GM18519 (cell line): ENCODE data around the gene MAML1.
"Not testable (repeated sequence)": the region's sequence is repeated elsewhere in the genome, so short reads cannot be mapped to it uniquely, and the experiment has no call there.

ENCODE experiments used
- ATAC-seq: cut with Tn5 transposase; IDR thresholded peaks from one replicate; pipeline ENCODE4 v1.9.1; 2021; ENCODE audit warnings: mild to moderate bottlenecking, moderate library complexity; ENCODE audit not compliant: unreplicated experiment, low FRiP score

MAML1 gene

DNA sequence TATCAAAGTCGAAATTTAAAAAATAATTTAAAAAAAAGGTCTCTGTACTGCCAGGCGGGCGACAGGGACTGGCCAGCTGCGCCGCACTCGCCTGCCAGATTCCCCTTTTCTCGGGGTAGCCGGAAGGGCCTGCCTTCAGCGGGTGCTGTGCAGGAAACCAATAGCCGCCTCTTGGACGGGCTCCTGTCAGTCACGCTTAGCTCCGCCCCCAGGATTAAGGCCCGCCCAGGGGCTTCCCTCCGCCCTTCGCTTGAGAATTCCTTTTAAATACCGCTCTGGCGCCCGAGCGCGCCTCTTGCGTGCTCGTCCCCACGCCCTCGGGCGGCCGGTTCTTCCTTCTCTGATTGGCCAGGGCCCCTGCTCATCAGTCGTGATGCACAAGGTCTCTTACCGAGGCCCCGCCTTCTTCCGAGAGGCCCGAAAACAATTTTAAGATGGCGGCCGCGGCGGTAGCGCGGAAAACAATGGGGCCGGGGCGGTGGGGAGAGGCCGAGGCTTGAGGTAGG is at the start of gene MAML1:
Gene MAML1 (plus strand): TSS at position 411 of the 506 bp plus-strand sequence. CDS start 291 bp downstream, outside the sequence.
- peak; percentile 91 for ATAC-seq

DNA sequence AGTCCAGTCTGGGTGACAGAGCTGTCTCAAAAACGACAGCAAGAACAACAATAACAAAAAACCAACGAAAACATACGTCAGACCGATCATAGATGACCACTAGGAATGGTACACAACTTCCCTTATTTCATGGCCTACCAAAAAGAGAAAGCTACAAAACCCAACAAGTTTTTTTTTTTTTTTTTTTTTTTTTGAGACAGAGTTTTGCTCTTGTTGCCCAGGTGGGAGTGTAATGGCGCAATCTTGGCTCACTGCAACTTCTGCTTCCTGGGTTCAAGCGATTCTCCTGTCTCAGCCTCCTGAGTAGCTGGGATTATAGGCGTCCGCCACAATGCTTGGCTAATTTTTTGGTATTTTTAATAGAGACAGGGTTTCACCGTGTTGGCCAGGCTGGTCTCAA is 43.4 kb upstream of the MAML1 start:
- ATAC-seq: not testable (repeated sequence)

GRCh38 chr5:179694561-179694960 is 38.1 kb upstream of the MAML1 start:
- ATAC-seq: no peak

GRCh38 chr5:179696603-179697002 is 36.0 kb upstream of the MAML1 start:
- no peak for ATAC-seq

DNA sequence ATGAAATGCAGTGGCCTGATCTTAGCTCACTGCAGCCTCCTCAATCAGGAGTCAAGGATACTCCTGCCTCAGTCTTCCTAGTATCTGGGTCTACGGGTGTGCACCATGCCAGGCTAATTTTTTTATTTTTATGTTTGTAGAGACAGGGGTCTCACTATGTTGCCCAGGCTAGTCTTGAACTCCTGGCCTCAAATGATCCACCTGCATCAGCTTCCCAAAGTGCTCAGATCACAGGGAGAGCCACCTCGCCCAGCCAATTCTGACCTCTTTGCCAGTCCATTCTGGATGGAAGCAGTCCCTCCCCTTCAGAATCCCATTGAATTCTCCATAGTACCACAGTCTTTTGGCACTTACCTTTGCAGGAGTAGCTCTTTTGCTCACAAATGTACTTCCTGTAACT is 35.5 kb upstream of the MAML1 start:
- ATAC-seq: no peak

- ATAC-seq: not testable (repeated sequence)
These were observed 35.1 kb upstream of the MAML1 start for GRCh38 chr5:179697543-179697942.

DNA sequence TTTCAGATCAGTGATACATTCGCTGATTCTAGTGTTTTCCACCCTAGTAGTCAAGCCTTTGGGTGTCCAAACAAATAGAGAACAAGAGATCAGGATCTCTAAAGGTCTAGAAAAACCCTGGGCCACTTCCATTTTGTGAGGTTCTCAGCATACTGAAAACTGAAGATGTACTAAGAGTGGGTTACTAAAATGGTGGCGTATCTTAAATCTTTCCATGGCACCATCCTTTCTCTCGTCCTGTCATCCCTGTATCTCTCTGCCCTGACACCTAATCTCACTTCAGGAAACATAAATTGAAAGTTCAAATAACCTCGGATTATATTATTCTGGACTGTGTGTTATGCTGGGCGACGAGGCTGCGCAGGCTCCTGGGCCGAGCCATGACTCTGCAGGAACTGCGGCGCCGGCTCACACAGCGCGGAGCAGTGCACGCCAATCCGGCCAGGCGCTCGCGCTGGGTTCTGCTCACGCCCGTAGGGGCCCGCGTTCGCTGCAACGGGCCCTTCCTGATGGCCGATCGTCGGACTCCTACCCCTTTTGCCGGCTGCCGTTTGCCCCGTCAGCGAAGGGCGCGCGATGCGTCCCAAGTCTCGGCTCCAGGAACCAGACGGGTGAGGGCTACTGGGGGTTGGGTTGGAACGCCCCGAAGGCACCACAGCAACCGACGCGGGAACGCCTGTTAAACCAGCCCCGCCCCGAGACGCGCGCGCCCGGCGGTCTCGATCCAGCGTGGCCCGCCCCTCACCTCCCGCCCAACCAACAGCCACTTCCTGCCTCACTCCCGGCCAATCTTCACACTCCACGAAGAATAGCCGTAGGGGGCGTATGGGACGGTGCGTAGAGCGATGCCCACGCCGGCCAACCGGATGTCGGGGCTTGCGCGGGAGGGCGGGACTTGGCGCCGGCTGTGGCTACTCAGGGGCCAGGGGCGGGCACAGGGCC is 34.4 kb upstream of the MAML1 start:
- ATAC-seq: peak; percentile 82

DNA sequence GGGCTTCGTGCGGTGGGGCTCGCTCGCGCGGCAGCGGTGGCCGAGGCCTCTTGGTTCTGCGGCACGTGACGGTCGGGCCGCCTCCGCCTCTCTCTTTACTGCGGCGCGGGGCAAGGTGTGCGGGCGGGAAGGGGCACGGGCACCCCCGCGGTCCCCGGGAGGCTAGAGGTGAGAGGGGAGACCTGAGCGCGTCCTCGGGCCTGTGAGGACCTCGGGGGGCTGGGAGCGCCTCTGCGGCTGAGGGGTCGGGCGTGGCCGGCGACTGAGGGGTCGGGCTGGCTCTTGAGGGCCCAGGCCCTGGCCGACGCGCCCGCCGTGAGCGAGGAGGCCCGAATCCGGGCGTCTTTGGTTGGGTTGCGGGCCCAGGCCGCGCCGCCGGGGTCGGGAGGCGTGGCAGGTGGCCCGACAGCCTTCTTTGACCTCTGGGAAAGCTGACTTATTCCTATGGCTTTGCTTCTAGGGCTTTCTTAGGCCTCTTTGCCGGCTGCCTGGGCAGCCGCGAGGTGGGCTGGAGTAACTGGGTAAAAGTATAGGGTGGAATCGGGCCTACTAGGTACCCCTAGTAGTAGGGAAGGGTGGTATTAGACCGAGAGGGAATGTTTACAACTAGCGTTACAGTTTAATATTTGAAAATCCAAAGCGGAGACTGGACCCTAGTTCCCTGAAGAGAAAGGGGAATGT is 33.5 kb upstream of the MAML1 start, which contains the start of gene CANX:
Gene CANX (plus strand): TSS at position 33 of the 681 bp plus-strand sequence. CDS start 6,715 bp downstream, outside the sequence.
- peak; percentile 1 for ATAC-seq

DNA sequence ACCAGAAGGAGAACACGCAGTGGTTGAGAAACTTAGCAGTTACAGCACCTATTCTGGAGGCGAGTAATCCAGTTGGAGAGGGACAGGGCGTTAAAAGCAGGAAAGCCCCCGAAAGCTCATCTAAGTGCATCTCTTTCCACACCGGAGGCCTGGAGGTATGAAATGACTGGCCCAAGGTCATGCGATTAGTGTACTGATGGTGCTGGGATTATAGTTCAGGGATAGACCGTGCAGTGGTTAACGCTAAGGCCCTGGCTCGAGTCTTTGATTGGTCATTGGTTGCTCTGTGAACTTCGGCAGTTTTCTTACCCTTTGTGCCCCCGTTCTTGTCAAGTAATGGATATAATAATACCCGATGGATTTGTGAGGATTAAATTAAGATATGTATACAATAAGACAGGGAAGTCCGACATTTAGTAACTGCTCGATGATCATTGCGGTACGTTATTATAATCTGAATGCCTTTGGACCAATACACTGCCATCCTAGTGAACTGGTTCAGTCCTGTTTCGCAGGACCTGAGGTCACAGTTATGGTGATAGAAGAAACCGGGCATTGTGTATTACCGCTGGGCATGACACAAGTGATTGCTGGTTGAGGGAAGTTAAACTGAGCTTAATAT is 32.9 kb upstream of the MAML1 start:
- no peak for ATAC-seq

DNA sequence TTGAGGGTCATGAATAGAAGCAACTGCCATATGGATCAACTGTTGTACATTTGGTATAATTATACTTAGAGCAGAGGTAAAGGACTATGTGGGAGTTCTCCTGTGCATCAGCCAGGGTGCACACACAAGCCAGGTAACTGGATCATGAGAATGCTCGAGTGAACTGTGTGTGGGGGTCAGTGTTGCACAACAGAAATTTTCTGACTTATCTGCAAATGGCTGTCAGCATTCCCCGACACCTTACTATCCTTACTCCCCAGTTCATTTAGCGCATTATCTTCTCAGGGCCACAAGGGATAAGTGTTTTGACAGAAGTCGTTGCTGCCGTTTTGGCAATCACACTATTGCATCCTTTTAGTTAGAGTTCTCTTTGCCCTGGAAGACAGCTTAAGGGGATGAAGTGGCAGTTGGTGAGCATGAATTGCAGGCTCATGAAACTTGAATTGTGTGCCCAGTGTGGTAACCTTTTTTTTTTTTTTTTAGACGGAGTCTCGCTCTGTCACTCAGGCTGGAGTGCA is 32.2 kb upstream of the MAML1 start:
- ATAC-seq: no peak

DNA sequence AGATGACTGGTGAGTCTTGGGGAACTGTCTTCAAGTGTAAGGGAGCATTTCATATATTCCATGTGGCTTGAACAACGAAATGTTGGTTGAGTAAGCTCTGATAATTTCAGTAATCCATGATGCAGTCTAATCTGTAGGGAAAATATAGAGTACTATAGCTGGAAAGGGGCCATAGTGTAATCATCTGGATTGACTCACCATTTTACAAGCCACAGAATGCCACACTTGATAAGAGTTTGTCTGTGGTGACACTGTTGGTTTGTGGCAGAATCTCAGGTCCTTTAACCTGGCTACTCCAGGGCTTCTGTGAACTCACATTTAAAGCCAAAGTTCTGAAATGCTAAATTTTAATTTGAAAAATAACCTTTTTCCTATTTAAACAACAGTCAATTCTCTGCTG is 16.3 kb upstream of the MAML1 start:
- ATAC-seq: no peak

DNA sequence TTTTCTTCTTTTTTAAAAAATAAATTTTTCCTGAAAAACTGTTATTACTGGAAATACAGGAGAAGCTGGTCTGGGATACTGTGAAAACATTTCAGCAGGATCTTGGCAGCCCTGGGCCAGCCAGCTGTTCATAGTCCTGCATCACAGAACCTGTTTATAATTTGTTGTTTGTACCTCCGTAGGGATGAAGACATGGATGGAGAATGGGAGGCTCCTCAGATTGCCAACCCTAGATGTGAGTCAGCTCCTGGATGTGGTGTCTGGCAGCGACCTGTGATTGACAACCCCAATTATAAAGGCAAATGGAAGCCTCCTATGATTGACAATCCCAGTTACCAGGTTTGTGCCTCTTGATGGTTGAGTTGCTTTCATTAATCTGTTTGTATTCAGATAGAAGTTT is 12.4 kb upstream of the MAML1 start:
- ATAC-seq: no peak

GRCh38 chr5:179724163-179724562 is 8.5 kb upstream of the MAML1 start:
- no peak for ATAC-seq

GRCh38 chr5:179727106-179727505 is 5.5 kb upstream of the MAML1 start:
- ATAC-seq: no peak

DNA sequence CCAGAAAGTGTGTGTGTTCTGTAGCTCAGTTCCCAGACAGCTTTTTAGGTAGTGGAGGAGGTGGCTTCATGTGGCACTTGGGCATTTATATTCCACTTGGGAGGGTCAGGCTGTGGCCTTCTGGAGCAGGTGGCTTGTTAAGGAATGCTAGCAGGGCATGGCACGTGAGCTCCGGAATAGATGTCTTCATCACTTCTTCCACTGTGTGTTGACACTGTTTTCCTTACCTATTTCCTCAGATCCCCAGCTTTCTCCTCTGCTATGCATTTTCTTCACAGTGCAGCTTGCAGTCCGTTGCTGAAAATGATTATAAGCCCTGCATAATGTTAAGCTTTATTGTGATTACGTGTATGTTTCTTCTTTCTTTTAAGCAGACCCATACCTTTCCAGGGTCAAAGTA is 3.3 kb upstream of the MAML1 start:
- no peak for ATAC-seq

DNA sequence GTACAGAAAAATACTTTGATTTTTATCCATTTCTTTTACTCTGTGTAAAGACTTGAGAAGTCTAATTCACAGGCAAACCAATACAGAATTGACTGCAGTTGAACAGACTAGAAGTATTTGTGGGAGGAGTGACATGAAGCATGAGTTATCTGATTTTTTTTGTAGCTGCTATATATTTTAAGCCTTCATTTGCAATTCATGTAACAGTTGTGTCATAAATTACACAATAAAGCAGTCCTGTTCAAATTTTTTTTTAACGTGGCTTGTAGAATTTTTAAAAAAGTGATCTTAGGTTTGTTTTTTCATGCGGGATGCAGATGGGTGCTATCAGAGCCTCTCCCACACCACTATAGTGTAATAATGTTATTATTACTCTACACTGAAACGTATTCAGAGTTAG is 2.9 kb upstream of the MAML1 start:
- no peak for ATAC-seq

DNA sequence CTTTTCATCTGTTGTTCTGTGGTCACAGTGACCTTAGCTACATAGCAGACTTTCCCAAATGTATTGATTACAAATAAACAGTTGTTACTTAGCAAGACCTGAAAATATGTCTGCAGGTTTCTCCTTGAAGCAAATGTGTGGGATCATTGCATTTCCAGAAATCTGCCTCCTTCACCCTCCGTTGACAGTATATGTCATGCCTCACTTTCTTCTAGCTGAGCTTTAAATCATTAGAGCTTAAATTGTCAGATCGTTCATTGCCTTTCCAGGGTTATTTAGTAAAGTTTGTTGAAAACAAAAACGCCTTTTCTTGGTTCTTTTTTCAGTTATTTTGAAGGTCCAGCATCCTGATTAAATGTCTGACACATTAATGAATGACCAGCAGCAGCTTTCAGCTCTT is 2.3 kb upstream of the MAML1 start:
- no peak for ATAC-seq

GRCh38 chr5:179730852-179731251 is 1.8 kb upstream of the MAML1 start:
- no peak for ATAC-seq

- ATAC-seq: peak; percentile 2
These were observed 721 bp upstream of the MAML1 start for GRCh38 chr5:179731791-179732411.
